A549 (cell line): Measurements from ENCODE around the gene GPRIN1. TPM values are rescaled to one million over a fixed set of nuclear protein-coding genes. Genes with fewer than 3 reads are reported as not detected.

Source experiments
- ATAC-seq, 2 experiments: fragments of 200-7000 bp in 1 of 2; fragments of >200 bp in 1 of 2; cut with Nextera tagmentation in 1 of 2; cut with Tn5 transposase in 1 of 2; 3 replicates each; pipeline versions ENCODE4 v1.8.0 to v1.9.1; 2018 to 2020; ENCODE audit warnings: mild to moderate bottlenecking in 1 of 2, moderate library complexity in 1 of 2
- CTCF ChIA-PET: fragments of 300-600 bp; sonication (Branson Sonifier 250); formaldehyde crosslinking; extraction: SDS; loops from one replicate; lab custom pipeline; 2021; ENCODE audit warnings: antibody characterized with exemption, inconsistent platforms; lab: Yijun Ruan, JAX
- POLR2A ChIA-PET: fragments of 350-600 bp; formaldehyde crosslinking; extraction: SDS; loops from one replicate; lab custom pipeline; 2021; ENCODE audit warnings: antibody characterized with exemption, inconsistent platforms; lab: Yijun Ruan, JAX
- DNase-seq, 2 experiments: peaks; one replicate each; pipeline versions ENCODE4 v3.0.0 to v3.0.0-alpha.2; 2011 to 2016; ENCODE audit warnings: low read depth in 1 of 2, low spot score in 1 of 2
- FAIRE-seq: peaks from 2 replicates; lab custom pipeline; 2011; peaks lifted over from hg19 to GRCh38; lab: Jason Lieb, UNC
- H3K27ac ChIP-seq, 2 experiments: fragments of >200 bp; sonication (Bioruptor Twin); formaldehyde crosslinking; 3 replicates each; pipeline ENCODE4 v1.5.1; 2016 to 2017
- H3K4me1 ChIP-seq: fragments of >200 bp; sonication (Bioruptor Twin); formaldehyde crosslinking; 3 replicates; pipeline ENCODE4 v1.6.1; 2016
- H3K4me2 ChIP-seq: fragments of >200 bp; sonication (Bioruptor Twin); formaldehyde crosslinking; 3 replicates; pipeline ENCODE4 v1.6.1; 2016
- H3K4me3 ChIP-seq: fragments of >200 bp; sonication (Bioruptor Twin); formaldehyde crosslinking; 3 replicates; pipeline ENCODE4 v1.5.1; 2016
- H3K9me3 ChIP-seq: fragments of >200 bp; sonication (Bioruptor Twin); formaldehyde crosslinking; 3 replicates; pipeline ENCODE4 v1.6.1; 2016
- BHLHE40 ChIP-seq: IDR thresholded peaks from 2 replicates; pipeline ENCODE4 v1.6.1; 2012; ENCODE audit warnings: low read depth, low read length, inconsistent platforms
- CBX8 ChIP-seq: fragments of 200-600 bp; sonication (generic); IDR thresholded peaks from 2 replicates; pipeline ENCODE4 v1.6.1; 2016
- CHD4 ChIP-seq: fragments of 200-600 bp; sonication (generic); IDR thresholded peaks from 2 replicates; pipeline ENCODE4 v1.6.1; 2016; ENCODE audit warnings: antibody characterized with exemption, mild to moderate bottlenecking, borderline replicate concordance
- E2F6 ChIP-seq: IDR thresholded peaks from 2 replicates; pipeline ENCODE4 v1.6.1; 2012; ENCODE audit warnings: low read depth, borderline replicate concordance
- EP300 ChIP-seq, 2 experiments: fragments of >200 bp; sonication (Bioruptor Twin); formaldehyde crosslinking; IDR thresholded peaks; 2 replicates in 1 of 2; 3 replicates in 1 of 2; pipeline ENCODE4 v1.6.1; 2016 to 2017
- ESRRA ChIP-seq: fragments of 150-350 bp; IDR thresholded peaks from 2 replicates; pipeline ENCODE4 v1.6.1; 2014; ENCODE audit warnings: mild to moderate bottlenecking, low read length, borderline replicate concordance
- FOSL2 ChIP-seq, 2 experiments: fragments of 450-650 bp in 1 of 2; fragments of >200 bp in 1 of 2; sonication (Bioruptor Twin) in 1 of 2; formaldehyde crosslinking; IDR thresholded peaks; 2 replicates each; pipeline versions ENCODE4 v1.5.0 to v1.6.1; 2016 to 2020; ENCODE audit warnings: mild to moderate bottlenecking in 1 of 2, moderate library complexity in 1 of 2
- HES2 ChIP-seq: fragments of >200 bp; sonication (Bioruptor Twin); formaldehyde crosslinking; IDR thresholded peaks from 2 replicates; pipeline ENCODE4 v1.6.1; 2016
- HEYL ChIP-seq: fragments of 250-450 bp; sonication (Bioruptor Pico); IDR thresholded peaks from 2 replicates; pipeline ENCODE4 v1.8.0; 2021; ENCODE audit warnings: mild to moderate bottlenecking, moderate library complexity
- HOXB13 ChIP-seq: fragments of 250-450 bp; sonication (Bioruptor Pico); IDR thresholded peaks from 2 replicates; pipeline ENCODE4 v1.5.0; 2020; ENCODE audit warnings: low read depth, mild to moderate bottlenecking, moderate library complexity
- HOXB5 ChIP-seq: fragments of 250-450 bp; sonication (Bioruptor Pico); IDR thresholded peaks from 2 replicates; pipeline ENCODE4 v1.5.0; 2020; ENCODE audit warnings: mild to moderate bottlenecking, moderate library complexity
- KDM5A ChIP-seq: fragments of 200-600 bp; sonication (generic); IDR thresholded peaks from 2 replicates; pipeline ENCODE4 v1.6.1; 2016; ENCODE audit warnings: antibody characterized with exemption, mild to moderate bottlenecking
- MAFK ChIP-seq: fragments of 450-650 bp; IDR thresholded peaks from 2 replicates; pipeline ENCODE4 v1.6.1; 2014; ENCODE audit not compliant: partially characterized antibody
- MAX ChIP-seq: IDR thresholded peaks from 2 replicates; pipeline ENCODE4 v1.6.1; 2012
- MYC ChIP-seq: IDR thresholded peaks from 2 replicates; pipeline ENCODE4 v1.6.1; 2012; ENCODE audit warnings: mild to moderate bottlenecking, inconsistent platforms, low read length, improper control_type of control experiment, borderline replicate concordance
- NFE2L2 ChIP-seq: fragments of 150-350 bp; conservative IDR thresholded peaks from 2 replicates; pipeline ENCODE4 v1.6.1; 2014; ENCODE audit warnings: low read length
- NR3C1 ChIP-seq: fragments of >200 bp; sonication (Bioruptor Twin); formaldehyde crosslinking; IDR thresholded peaks from 3 replicates; pipeline ENCODE4 v1.6.1; 2017
- PBX3 ChIP-seq: IDR thresholded peaks from 2 replicates; pipeline ENCODE4 v1.6.1; 2012
- RAD21 ChIP-seq, 2 experiments: fragments of >200 bp in 1 of 2; sonication (Bioruptor Twin) in 1 of 2; formaldehyde crosslinking in 1 of 2; IDR thresholded peaks in 1 of 2; conservative IDR thresholded peaks in 1 of 2; 2 replicates in 1 of 2; 3 replicates in 1 of 2; pipeline ENCODE4 v1.6.1; 2012 to 2018; ENCODE audit warnings: inconsistent platforms in 1 of 2
- TP53 ChIP-seq: fragments of 250-450 bp; sonication (Bioruptor Pico); IDR thresholded peaks from 2 replicates; pipeline ENCODE4 v1.5.0; 2021; ENCODE audit warnings: mild to moderate bottlenecking, moderate library complexity
- ZFP36 ChIP-seq: fragments of 450-650 bp; IDR thresholded peaks from 2 replicates; pipeline ENCODE4 v1.6.1; 2014; ENCODE audit warnings: borderline replicate concordance; ENCODE audit not compliant: partially characterized antibody
- ZSCAN20 ChIP-seq: fragments of 250-450 bp; sonication (Bioruptor Pico); IDR thresholded peaks from 2 replicates; pipeline ENCODE4 v1.8.0; 2022; ENCODE audit warnings: mild to moderate bottlenecking, moderate library complexity
- whole genome bisulfite sequencing: methylation state at CpG from one replicate; pipeline ENCODE4 v1.1.6; 2017; ENCODE audit errors: missing lambda C conversion rate; 5-methylcytosine and 5-hydroxymethylcytosine counted together
- polyA plus RNA-seq, 4 experiments: library from polyadenylated mRNA; depleted of rRNA in 3 of 4; stranded (reverse); fragments of >200 nt; fragmentation: RNase III in 1 of 4; extraction: RNeasy Plus Mini Kit Qiagen cat#74134 plus additional on column Dnase treatment in 1 of 4; gene quantifications; 2 replicates in 3 of 4; 3 replicates in 1 of 4; pipeline ENCODE4 v1.2.3, GENCODE V29; 2011 to 2017

The GPRIN1 gene
- polyA plus RNA-seq, 2 of the 4 experiments (the other 2 are of a cell fraction) = 3.1 to 6.7 TPM

- Histone ChIP-seq H3K4me2 (no peak overlapping the region), H3K9me3 (peaks cover 5% of the 10 kb centered on the region; the same call in 1 of the 3 replicates), H3K4me3 (no peak overlapping the region), H3K27ac (no peak overlapping the region), H3K4me1 (no peaks in the 10 kb centered on the region)
- POLR2A ChIA-PET = no interaction called here
- ATAC-seq = peak; percentile 36 to 46; a peak in 3 of 6 replicates
- TF ChIP-seq ZFP36 = no peak
- TF ChIP-seq PBX3 = no peak
- TF ChIP-seq MYC = no peak
- TF ChIP-seq KDM5A = no peak
- TF ChIP-seq TP53 = no peak
- no peak for TF ChIP-seq MAFK
- no peak for TF ChIP-seq CHD4
- no peak for TF ChIP-seq E2F6
- TF ChIP-seq EP300 (IDR thresholded peaks at IDR 0.05) = no peak
- TF ChIP-seq CBX8 = no peak
- TF ChIP-seq ZSCAN20 = no peak
- TF ChIP-seq HEYL (CRISPR knock-in tag) = no peak
- TF ChIP-seq FOSL2 (IDR thresholded peaks at IDR 0.05) = no peak
- no peak for TF ChIP-seq FOSL2 (CRISPR knock-in tag; IDR thresholded peaks at IDR 0.05)
- no peak for TF ChIP-seq NFE2L2
- TF ChIP-seq NR3C1 = no peak
- no peak for TF ChIP-seq HOXB5 (CRISPR knock-in tag)
- TF ChIP-seq ESRRA = no peak
- TF ChIP-seq HOXB13 (CRISPR knock-in tag) = no peak
- TF ChIP-seq MAX = no peak
- no peak for TF ChIP-seq BHLHE40
- no peak for DNase-seq
- no peak for FAIRE-seq
- CTCF ChIA-PET = interaction anchor here (1.0 kb wide), 1 partner anchor 12 kb away, joined by 4 read pairs; no protein-coding TSS in a partner anchor
- WGBS = 89% methylated on average over 3 of the region's 3 CpGs
Observed at GRCh38 chr5:176561259-176561658, 48.7 kb downstream of the GPRIN1 start.

GRCh38 chr5:176560364-176560763 is 49.6 kb downstream of the GPRIN1 start:
- TF ChIP-seq CBX8 (no peak), ZFP36 (no peak)
- Histone ChIP-seq H3K9me3 (peaks cover 5% of the 10 kb centered on the region; the same call in 1 of the 3 replicates), H3K4me3 (no peak overlapping the region), H3K4me1 (no peaks in the 10 kb centered on the region), H3K27ac (no peak overlapping the region), H3K4me2 (no peak overlapping the region)
- ChIA-PET POLR2A (no interaction called here), CTCF (interaction anchor here (1.0 kb wide), 1 partner anchor 13 kb away, joined by 4 read pairs; no protein-coding TSS in a partner anchor)
- ATAC-seq (no peak), FAIRE-seq (no peak), DNase-seq (no peak)
- 77% methylated on average over 8 of the region's 8 CpGs for WGBS

- Histone ChIP-seq H3K4me1 (no peaks in the 10 kb centered on the region), H3K27ac (no peak overlapping the region), H3K4me3 (no peak overlapping the region), H3K4me2 (no peak overlapping the region), H3K9me3 (peaks cover 5% of the 10 kb centered on the region; the same call in 1 of the 3 replicates)
- ATAC-seq (no peak), DNase-seq (no peak), FAIRE-seq (no peak)
- ChIA-PET CTCF (interaction anchor here (1.1 to 1.3 kb wide), 2 partner anchors 14 to 144 kb away, joined by 3 to 6 read pairs; partner anchors contain the start of gene CLTB), POLR2A (no interaction called here)
- peak in 1 of 2 experiments; percentile 8; a peak in 1 of 5 replicates for TF ChIP-seq RAD21 (conservative IDR thresholded peaks at IDR 0.05 in 1 of 2, IDR thresholded peaks at IDR 0.05 in 1 of 2)
- no peak for TF ChIP-seq HES2
- WGBS = 68% methylated on average over 5 of the region's 5 CpGs
Observed at GRCh38 chr5:176559683-176560082, 50.3 kb downstream of the GPRIN1 start.
